Putamen (tissue), 1 donor: Measurements from ENCODE around the gene NEU3.
"Not testable (repeated sequence)": the region's sequence is repeated elsewhere in the genome, so short reads cannot be mapped to it uniquely, and the experiment has no call there.

ENCODE experiments used
- DNase-seq: peaks from one replicate; pipeline ENCODE4 v3.0.0-alpha.2; 2016; ENCODE audit warnings: low spot score

Gene NEU3

DNA sequence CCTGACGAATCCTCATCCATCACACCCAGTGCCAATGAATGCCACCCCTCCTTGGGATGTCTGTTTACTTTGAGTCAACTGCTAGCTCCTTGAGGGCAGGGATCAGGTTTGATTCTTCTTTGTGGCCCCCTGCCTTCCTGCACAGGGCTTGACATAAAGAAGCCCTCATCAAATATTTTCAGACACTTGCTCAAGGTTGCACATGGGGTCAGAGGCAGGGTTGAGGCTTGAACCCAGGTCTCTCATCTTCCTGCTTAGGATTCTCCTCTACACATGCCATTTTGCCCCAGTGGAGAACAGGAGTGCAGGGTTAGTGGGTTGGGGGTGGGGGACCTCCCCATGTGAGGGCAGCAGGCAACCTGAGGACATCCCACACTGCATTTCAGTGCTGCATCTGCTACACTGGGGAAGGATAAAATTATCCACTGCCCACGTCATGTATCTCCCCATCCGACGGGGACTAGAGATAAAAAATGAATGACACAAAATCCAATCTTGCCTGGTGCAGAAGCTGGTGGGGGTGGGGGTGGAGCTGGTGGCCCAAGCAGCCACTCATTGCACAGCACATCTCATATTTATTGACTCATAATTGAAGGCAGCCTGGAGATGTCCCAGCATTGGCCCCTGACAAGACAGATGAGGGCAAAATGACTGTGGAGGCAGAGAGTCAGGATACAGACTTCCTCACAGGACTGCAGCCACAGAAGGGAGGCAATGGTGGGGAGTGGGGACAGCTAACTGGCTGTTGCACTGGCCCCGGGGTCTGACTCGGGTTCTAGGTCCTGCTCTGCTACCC lies 41.3 kb downstream of the NEU3 start:
- DNase-seq: no peak

DNA sequence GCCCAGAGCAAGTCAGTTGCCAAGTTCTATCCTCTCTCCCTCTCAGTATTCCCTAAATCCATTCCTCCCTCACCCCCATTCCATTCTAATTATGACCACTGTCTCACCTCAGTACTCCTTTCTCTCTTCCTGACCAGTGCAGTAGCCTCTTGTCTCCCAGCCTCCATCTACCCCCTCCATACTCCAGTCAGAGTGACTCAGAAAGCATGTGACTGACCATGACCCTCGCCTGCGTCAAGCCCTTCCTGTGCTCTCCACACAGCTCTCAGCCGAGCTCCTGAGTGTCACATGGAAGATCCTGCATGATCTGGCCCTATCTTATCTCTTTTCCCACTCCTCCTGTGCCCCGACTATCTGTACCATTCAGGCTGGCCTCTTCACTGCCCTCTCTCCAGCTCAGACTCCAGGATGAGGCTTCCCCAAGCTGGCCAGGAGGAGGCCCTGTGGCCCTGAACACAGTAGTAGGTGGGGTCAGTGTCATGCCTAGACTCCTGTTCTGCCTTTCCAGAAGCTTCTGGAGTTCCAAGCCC lies 42.6 kb downstream of the NEU3 start:
- no peak for DNase-seq

DNA sequence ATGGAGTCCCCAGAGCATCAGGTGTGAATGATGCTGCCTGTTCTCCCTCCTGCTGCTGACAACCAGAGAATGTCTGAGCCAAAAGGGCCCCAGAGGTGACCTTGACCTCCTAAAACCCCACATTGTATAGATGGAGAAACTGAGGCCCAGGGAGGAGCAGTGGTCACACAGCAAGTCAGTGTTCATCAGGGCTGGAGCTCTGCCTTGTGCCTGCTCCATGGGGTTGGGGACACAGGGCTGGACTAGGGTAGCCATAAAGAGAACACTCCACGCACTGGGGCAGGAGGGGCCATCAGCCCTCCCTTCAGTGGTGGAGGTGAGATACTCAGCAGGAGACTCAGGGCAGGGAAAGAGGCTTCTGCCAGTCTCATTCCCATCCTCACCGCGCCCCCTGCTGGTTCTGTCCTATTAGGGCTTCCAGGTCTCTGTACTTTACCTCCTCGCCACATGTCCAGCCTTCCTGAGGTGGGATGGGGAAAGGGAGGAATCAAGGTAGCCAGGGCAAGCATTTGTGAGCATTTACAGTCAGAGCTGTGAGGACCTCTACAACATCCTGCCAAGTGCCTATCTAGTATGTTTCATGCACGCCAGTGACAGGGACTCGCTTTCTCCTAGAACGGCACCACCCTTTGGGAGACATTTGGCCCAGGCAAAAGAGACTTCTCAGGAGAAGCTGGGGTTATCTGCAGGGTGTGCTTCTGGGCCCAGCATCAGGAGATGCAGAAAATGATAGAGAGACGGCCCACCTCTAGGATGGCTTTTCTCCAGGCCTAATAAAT lies 43.2 kb downstream of the NEU3 start:
- no peak for DNase-seq

DNA sequence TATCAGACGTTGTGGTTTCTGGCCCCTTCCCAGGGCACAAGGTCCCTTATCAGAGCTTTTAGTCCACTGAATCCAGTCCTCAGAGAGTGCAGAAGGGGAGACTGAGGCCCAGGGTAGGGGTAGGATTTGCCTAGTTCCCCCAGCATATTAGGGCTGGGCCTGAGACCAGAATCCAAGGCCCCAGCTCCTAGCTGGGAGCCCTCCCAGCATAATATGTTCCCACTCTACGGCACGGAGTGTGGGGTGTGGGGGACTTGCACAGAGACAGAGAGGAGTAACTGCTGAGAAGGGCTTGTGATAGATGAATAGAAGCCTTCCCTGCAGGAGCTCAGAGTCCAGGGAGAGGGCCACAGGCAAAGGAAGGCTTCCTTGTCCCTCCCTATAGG lies 43.8 kb downstream of the NEU3 start:
- DNase-seq: no peak

DNA sequence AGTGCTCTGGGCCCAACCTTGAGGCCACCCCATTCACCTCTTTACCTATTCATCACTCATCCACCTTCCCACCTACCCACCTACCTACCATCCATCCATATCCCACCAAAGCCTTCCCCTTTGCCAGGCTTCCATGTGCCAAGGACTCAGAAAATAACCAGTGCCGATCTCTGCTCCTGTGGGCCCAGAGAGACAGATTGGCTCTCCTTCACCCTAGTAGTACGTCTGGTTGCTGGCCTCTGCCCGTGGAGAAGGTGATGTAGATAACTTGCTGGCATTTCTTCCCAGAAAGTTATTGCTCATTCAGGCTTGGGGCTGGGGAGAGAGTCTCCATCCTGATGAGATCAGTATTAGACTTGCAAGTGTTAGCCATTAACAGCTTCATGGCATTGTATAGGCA lies 45.2 kb downstream of the NEU3 start:
- no peak for DNase-seq

DNA sequence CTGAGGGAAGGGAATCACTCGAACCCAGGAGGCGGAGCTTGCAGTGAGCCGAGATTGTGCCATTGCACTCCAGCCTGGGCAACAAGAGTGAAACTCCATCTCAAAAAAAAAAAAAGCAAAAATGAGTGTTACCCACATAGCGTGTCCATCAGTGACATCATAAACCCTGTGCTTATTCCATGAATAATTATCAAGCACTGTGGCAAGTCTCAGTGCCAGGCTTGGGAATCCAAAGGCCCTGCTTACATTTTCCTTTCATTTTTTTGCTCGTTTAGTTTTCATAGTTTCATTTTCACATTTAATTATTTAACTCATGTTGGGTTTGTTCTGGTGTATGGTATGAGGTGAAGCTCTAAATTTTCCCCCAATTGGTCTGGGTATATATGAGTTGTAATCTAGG lies 46.5 kb downstream of the NEU3 start:
- no peak for DNase-seq

DNA sequence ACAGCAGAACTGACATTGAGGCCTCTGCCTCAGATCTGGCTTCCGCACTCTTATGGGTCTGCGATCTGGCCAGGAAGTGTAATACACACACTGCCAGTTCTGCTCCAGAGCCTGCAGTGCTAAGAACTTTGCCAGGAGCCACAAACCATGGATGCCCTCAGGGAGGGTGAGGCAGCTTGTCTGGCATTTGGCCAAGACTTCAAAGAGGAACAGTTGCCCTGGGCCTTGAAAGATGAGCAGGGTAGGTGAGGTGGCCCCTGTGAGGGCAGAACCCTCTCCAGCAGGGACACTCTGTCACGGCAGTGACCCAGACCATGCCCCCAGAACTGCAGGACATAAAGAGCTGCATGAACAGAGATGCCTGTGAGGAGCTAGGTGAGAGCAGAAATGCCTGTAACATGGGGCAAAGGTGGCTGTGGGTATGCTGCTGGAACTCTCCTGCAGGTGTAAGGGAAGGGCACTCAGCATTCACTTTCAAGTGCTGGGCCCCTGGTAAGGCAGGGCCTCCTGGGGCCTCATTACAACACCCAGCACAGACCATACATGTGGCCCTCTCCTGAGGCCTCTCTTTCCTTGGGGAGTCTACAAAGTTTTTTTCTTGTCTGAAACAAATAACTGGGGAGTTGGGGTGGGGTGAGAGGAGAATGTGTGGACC lies 47.3 kb downstream of the NEU3 start:
- DNase-seq: no peak

DNA sequence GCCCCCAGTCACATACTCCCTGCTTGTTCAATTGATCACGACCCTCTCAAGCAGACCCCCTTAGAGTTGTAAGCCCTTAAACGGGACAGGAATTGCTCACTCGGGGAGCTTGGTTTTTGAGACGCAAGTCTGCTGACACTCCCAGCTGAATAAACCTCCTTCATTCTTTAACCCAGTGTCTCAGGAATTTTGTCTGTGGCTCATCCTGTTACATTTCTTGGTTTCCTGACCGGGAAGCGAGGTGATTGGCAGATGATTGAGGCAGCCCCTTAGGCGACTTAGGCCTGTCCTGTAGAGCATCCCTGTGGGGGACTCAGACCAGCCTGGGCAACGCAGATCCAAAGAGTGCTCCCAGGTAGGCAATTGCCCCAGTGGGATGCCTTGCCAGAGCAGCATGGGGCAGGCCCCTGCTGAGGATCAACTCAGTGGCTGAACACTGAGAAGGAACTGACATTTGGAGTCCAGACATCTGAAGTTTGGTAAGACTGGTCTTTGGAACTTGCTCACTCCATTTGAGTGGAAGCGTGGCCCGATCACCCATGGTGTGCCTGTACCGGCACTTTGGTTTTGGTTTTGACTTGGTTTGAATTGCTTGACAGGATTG lies 51.5 kb downstream of the NEU3 start:
- DNase-seq: no peak

DNA sequence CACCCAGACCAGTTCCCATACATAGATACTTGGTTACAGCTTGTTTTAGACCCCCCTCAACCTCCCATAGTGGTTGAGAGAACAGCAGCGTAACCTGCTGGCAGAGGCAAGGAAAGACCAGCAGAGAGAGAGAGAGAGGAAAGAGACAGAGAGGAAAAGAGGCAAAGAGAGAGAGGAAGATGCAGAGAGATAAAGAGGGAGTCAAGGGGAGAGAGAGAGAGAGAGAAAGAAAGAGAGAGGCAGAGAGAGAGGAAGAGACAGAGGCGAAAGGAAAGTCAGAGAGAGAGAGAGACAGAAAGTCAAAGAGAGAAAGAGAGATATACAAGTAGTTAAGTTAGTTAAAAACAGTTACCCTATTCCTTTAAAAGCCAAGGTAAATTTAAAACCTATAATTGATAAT lies 52.5 kb downstream of the NEU3 start:
- no peak for DNase-seq

DNA sequence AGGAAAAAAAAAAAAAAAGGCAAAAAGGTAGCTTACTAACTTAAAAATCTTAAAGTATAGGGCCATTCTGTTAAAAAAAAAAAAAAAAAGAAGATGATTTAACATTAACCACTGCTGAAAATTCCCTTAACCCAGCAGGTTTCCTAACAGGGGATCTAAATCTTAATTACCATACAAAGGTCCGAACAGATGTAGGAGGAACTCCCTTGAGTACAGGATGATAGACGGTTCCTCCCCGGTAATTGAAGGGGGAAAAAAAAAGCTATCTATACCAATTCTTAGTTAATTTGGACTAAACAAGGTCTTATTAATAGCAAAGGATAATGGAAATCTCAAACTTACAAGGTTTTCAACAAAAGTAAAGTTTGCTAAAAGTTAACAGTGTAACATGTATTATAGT lies 53.1 kb downstream of the NEU3 start:
- DNase-seq: not testable (repeated sequence)

DNA sequence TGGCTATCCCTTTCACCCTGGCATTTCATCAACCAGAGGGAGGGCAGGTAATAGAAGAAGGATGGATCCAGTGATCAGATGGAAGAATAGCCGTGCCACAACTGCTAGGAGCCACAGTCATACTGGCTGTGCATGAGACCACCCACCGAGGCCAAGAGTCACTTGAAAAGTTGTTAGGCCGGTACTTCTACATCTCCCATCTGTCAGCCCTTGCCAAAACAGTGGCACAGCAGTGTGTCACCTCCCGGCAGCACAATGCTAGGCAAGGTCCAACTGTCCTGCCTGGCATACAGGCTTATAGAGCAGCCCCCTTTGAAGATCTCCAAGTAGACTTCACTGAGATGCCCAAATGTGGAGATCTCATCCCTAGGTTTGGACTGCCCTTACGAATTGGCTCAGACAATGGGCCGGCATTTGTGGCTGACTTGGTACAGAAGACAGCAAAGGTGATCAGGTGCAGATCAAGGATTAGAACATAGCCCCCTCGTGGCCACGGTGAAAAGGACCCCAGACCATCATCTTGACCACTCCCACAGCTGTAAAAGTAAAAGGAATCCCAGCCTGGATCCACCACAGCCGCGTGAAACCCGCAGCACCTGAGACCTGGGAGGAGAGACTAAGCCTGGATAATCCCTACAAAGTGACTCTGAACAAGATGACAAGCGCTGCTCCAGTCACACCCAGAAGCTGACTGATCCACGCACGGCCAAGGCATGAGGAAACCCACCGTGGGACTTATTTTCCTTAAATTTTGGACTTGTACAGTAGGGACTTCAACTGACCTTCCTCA lies 55.8 kb downstream of the NEU3 start:
- DNase-seq: not testable (repeated sequence)

DNA sequence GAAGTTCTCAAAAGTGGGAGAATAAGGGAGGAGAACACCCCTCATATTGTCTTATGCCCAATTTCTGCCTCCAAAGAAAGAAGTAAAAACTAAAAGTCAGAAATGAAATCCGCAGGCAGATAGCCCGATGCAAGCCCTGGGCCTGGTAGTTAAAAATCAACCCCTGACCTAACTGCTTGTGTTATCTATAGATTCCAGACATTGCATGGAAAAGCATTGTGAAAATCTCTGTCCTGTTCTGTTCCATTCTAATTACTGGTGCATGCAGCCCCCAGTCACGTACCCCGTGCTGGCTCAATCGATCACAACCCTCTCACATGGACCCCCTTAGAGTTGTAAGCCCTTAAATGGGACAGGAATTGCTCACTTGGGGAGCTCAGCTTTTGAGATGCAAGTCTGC lies 57.9 kb downstream of the NEU3 start:
- DNase-seq: not testable (repeated sequence)

DNA sequence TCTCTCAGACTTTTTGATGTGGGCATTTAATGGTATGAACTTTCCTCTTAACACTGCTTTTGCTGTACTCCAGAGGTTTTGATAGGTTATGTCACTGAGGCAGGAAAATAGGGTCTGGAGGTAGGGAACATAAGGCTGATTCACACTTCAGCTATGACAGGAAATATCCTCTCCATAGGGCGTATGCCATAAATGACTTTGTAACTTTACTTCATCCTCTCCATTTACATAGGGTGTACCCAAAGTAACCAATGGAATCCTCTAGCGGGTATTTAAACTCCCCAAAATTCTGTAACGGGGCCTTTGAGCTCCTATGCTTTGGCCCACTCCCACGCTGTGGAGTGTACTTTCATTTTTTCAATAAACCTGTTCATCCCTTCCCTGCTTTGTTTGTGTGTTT lies 58.5 kb downstream of the NEU3 start:
- DNase-seq: no peak

DNA sequence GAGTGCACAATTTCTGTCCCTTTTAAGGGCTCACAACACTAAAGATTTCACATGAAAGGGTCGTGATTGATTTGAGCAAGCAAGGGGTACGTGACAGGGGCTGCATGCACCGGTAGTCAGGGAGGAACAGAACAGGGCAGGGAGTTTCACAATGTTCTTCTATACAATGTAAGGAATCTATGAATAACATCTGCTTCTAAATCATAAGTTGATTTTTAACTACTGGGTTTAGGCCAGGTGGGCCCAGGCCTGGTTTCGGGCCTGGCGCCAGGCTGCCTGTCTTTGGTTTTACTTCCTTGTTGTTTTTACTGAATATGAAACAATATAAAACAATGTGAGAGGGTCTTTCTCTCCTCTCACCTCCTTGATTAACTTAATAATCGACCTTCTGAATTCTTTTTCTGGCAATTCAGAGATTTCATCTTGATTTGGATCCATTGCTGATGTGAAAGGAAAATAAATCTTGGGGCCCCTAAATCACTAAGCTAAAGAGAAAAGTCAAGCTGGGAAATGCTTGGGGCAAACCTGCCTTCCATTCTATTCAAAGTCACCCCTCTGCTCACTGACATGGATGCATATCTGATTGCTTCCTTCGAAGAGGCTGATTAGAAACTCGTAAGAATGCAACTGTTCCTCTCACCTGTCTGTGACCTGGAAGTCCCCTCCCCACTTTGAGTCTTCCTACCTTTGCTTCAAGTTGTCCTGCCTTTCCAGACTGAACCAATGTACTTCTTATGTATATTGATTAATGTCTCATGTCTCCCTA lies 61.0 kb downstream of the NEU3 start:
- not testable (repeated sequence) for DNase-seq

DNA sequence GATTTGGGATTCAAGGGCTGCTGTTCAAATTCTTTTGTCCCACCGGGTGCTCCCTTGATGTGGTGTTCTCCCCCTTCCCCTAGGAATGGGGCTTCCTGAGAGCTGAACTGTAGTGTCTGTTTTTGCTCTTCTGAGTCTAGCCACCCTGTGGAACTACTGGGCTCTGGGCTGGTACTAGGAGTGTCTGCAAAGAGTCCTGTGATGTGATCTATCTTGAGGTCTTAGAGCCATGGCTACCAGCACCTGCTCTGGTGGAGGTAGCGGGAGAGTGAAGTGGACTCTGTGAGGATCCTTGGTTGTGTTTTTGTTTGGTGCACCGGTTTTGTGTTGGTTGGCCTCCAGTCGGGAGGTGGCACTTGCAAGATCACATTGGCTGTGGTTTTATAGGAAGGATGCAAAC lies 61.8 kb downstream of the NEU3 start:
- DNase-seq: no peak

DNA sequence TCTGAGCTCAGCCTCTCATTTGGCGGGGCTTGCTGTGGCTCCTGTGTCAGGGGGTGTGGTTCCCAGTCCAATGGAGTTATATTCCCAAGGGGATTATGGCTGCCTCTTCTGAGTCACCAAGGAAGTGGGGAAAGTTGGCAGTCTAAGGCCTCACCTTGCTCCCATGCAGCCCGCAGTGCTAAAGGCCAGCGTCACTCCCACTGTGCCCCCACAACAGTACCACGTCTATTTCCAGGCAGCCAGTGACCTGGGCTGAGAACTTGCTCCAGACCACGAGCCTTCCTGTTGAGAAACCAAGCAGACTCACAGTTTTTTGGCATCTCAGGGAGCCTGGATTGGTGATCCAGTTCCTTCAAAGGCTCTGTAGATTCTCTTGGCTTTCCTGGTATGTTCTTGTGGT lies 62.3 kb downstream of the NEU3 start:
- DNase-seq: no peak

DNA sequence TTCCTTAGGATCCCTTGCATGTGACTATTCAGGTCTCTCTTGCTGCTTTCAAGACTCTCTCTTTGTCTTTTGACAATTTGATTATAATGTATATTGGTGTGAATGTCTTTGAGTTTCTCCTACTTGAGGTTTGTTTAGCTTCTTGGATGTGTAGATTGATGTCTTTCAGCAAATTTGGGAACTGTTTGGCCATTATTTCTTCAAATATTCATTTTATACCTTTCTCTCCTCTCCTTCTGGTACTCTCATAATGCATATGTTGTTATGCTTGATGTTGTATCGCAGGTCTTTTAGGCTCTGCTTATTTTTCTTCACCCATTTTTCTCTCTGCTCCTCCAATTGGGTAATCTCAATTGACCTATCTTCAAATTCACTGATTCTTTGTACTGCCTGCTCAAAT lies 63.7 kb downstream of the NEU3 start:
- no peak for DNase-seq

DNA sequence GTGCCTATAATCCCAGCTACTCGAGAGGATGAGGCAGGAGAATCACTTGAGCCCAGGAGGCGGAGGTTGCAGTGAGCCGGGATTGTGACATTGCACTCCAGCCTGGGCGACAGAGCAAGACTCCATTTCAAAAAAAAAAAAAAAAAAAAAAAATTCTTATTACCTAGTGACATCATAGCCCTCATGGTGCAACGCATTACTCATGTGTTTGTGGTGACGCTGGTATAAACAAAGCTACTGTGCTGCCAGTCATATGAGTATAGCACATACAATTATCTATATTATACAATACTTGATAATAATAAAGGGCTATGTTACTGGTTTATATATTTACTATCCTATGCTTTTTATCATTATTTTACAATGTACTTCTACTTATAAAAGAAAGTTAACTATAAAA lies 66.8 kb downstream of the NEU3 start:
- DNase-seq: no peak

DNA sequence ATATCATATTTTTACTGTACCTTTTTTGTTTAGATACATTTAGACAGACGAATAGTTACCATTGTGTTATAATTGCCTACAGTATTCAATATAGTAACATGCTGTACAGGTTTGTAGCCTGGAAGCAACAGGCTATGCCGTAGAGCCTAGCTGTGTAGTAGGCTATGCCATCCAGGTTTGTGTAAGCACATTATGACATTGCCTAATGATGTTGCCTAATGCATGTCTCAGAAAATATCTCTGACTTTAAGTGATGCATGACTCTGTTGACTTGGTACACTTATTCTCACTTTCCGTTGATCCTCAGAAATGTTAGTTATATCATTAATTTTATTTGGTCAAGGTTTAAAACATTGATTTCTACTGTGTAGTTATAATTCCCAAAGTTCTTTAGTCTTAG lies 68.1 kb downstream of the NEU3 start:
- DNase-seq: no peak

DNA sequence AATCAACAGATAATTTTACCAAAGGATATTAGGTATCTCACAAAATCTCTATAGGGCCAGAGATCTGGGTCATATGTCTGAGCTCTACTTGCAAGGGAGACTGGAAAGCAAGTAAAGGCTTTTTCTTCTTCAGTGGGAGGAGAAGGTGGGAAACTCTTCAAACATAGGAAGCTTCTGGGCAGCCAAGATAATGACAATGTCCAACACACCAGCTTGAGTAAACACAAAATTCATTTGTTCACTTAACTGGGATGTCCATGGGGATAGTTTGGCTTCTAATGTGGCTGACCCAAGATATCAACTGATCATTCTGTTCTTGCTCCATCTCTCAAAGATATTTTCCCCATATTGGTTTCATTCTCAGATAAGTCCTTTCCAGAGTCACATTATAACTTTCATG lies 70.6 kb downstream of the NEU3 start:
- no peak for DNase-seq
